ENCODE results near the gene TBCD.

GRCh38 chr17:82794781-82795482 lies 43.1 kb downstream of the TBCD start:
- TF ChIP-seq ZNF335 (tag by site-specific recombination; conservative IDR thresholded peaks at IDR 0.05): no peak
- TF ChIP-seq CTCF (tag by site-specific recombination; IDR thresholded peaks at IDR 0.05): no peak
- no peak for TF ChIP-seq ZNF239 (tag by site-specific recombination; IDR thresholded peaks at IDR 0.05)
- no peak for TF ChIP-seq ZNF398 (tag by site-specific recombination; IDR thresholded peaks at IDR 0.05)
- no peak for TF ChIP-seq PRDM10 (tag by site-specific recombination; IDR thresholded peaks at IDR 0.05)
- TF ChIP-seq ZNF174 (tag by site-specific recombination; IDR thresholded peaks at IDR 0.05): no peak
- TF ChIP-seq ZNF580 (tag by site-specific recombination; IDR thresholded peaks at IDR 0.05): no peak
- TF ChIP-seq ZNF121 (tag by site-specific recombination; IDR thresholded peaks at IDR 0.05): no peak
- no peak for TF ChIP-seq TCF7L2 (IDR thresholded peaks at IDR 0.05; ENCODE audit: borderline replicate concordance, low read depth, low read length)
- TF ChIP-seq ZNF639 (tag by site-specific recombination; IDR thresholded peaks at IDR 0.05): no peak

Measured in HEK293 (cell line).